Measurements from ENCODE around the gene SULT1A2.
"Not testable (repeated sequence)": the region's sequence is repeated elsewhere in the genome, so short reads cannot be mapped to it uniquely, and the experiment has no call there.

The SULT1A2 gene

DNA sequence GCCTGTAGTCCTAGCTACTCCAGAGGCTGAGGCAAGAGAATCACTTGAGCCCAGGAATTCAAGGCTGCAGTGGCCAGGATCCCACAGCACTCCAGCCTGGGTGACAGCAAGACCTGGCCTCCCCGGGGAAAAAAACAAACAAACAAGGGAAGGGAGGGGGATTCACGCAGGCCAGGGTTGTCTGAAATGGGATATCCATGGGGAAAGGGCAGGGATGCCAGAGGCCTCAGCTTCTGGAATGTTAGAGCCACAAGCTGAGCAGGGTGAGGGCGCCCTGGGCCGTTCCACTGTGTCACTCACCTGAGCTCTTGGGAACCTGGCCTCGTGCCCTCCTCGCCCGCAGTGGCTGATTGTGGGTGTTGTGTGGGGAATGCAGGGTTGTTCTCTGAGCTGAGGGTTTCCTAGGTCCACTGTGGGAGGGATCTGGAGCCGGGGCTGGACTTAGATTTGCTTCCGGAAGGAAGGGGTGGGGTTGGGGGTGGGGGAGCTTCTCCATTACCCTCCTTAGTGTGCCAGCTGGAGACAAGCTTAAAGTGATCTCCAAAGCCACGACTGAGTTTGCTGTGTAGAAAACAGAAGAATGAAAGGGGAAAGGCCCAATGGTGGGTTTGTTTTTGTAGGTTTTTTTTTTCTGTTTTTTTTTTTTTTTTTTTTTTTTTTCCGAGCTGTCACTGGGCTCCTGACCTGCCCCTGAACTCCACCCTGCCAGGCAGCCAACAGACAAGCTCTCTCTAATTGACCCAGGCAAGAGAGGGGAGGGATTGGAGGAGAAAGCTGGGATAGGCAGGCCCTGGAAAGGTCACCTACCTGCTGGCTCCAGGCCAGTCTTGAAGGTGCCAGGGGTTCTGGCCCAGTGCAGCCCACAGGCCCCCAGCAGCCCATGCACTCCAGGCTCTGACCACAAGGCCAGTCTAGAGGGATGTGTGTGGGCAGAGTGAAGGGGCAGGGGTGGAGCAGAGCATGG, 13.1 kb upstream of the SULT1A2 start, which contains the start of gene SULT1A1:
Gene SULT1A1, minus strand, starts transcription at position 414 of the 964 bp plus-strand sequence. CDS start 1,189 bp downstream, outside the sequence.
- FAIRE-seq: no peak
- no peak for DNase-seq (ENCODE audit: insufficient read length, low spot score)

DNA sequence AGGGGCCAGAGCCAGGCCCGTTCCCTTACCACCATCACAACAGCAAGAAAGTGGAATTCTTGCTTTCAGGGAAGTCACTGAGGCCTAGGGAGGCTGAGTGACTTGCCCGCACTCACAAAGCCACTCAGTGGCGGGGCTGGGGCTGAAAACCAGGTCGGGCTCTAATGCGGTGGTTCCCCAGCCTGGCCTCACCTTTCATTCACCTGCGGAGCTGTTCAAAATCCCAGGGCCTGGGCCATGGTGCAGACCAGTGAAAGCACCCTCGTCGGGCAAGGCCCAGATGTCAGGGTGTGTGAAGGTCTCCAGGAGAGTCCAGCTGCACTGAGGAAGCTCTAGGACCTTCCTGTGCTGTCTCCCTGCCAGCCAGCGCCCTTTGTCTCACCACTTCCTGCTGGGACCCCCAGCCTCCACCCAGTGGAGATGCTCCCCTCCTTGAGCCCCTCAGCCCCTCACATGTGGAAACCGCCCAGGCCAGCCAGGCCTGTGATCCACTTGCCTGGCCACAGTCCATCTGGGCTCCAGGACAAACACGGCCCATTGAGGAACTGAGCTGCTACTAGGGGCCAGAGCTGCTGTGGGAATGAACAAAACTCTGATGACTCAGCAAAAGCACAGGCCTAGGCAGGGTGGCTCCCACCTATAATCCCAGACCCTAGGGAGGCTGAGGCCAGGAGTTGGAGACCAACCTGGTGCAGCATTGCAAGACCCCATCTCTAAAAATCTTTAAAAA, 12.2 kb upstream of the SULT1A2 start:
- not testable (repeated sequence) for FAIRE-seq; DNase-seq (ENCODE audit: insufficient read length, low spot score)

DNA sequence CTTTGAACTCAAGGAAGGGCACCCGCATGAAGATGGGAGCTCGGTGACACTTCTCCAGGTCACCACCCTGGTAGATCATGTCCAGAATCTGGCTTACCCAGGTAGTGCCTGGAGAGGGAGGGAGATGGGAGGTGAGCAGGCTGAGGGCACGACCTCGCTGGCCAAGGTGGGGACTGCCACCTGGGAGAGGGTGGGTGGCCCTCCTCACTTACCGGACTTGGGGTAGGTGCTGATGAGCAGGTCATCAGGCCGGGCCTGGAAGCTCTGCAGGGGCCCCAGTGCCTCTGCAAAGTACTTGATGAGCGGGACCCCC, 11.6 kb upstream of the SULT1A2 start:
- DNase-seq (ENCODE audit: insufficient read length, low spot score); FAIRE-seq: not testable (repeated sequence)

DNA sequence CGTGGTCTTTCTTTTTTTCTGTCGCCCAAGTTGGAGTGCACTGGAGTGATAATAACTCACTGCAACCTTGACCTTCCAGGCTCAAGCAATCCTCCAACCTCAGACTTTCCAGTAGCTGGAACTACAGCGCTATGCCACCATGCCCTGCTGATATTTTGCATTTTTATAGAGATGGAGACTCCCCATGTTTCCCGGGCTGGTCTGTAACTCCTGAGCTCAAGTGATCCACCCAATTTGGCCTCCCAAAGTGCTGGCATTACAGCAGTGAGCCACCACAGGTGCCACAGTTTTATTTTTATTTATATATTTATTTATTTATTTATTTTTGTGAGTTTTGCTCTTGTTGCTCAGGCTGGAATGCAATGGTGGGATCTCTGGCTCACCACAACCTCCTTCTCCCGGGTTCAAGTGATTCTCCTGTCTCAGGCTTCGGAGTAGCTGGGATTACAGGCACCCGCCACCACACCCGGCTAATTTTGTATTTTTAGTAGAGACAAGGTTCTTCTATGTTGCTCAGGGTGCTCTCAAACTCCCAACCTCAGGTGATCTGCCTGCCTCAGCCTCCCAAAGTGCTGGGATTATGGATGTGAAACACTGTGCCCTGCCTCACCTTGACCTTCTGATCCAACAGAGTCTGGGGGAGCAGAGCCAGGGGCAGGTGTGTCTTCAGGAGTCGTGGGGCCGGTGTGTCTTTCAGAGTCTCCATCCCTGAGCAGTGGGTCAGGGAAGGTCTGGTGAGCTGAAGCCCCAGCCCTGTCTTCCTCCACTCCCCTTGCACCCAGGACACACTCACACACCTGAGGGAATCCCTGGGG, 11.0 kb upstream of the SULT1A2 start:
- DNase-seq (ENCODE audit: insufficient read length, low spot score); FAIRE-seq: not testable (repeated sequence)

DNA sequence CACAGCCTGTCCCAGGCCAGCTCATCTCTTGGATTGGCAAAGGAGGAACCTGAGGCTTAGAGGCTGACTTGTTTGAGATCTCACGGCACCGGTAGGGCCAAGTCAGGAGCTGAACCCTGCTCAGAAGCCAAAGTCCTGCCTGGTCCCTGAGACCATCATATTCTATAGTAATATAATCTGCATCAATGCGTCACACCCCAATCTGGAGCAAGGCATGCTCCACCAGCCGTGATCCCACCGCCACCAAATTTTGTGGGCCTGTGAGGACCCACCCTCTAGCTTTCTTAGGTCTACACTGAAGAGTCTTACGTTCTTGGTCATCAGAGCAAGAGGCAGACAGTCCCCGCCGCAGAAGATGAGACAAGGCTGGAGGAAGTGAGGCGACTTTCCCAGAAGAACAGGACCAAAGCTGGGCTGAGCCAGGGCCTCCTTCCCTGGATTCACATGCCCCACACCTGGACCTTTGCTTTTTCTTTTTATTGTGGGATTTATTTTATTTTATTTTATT, 10.3 kb upstream of the SULT1A2 start:
- no peak for DNase-seq (ENCODE audit: insufficient read length, low spot score)
- no peak for FAIRE-seq

DNA sequence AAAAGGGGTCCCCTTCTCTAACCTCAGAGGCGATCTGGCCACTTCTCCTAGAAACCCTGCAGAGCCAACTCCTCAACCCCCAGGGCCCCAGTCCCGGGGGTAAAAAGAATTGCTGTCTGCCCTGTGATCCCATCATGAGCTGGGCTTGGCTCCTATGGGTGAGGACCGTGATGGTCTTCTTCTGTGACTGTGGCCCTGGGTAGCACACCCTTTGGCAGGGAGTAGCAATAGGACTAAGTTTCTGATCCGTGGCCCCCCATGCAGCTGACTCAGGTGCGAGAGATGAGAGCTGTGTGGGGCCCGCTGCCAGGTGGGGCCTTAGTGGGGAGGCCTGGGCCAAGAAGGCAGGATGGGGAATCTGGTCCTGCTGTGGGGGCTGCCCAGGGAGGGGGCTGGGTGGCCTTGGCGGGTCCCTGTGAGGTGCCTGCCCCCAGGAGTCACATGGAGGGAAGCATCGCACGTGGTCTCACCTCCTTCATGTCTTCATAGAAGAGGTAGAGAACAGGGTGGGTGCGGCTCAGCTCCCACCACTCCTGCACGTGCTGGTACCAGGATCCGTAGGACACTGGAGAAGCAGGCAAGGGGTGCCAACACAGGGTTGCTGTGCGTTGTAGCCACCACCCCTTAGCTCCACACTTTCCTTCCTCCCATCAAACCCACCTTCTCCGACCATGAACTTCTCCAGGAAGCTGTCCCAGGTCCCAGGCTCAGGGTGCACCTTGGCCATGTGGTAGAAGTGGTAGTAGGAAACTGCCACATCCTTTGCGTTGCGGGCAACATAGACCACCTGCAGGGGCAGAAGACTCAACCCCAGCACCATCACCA, 9.7 kb upstream of the SULT1A2 start:
- FAIRE-seq (no peak), DNase-seq (ENCODE audit: insufficient read length, low spot score) (no peak)

DNA sequence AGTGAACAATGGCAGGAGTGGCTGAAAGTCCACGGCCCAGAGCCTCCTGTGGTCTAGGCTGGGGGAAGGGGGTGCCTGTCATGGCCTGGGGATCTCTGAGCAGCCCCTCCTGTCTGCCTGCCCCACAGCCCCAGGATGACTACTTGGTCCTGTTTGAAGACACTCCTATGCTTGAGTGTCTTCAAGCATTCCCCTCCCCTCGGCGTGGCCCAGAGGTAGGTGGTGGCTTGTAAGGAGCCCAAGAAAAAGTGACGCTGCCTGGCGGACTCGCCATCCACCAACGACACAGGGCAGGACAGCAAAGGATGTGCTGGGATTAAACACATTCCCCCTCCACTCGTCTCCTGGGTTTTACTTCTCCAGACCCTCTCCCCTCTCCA, 7.3 kb upstream of the SULT1A2 start:
- DNase-seq (ENCODE audit: insufficient read length, low spot score): no peak
- no peak for FAIRE-seq

DNA sequence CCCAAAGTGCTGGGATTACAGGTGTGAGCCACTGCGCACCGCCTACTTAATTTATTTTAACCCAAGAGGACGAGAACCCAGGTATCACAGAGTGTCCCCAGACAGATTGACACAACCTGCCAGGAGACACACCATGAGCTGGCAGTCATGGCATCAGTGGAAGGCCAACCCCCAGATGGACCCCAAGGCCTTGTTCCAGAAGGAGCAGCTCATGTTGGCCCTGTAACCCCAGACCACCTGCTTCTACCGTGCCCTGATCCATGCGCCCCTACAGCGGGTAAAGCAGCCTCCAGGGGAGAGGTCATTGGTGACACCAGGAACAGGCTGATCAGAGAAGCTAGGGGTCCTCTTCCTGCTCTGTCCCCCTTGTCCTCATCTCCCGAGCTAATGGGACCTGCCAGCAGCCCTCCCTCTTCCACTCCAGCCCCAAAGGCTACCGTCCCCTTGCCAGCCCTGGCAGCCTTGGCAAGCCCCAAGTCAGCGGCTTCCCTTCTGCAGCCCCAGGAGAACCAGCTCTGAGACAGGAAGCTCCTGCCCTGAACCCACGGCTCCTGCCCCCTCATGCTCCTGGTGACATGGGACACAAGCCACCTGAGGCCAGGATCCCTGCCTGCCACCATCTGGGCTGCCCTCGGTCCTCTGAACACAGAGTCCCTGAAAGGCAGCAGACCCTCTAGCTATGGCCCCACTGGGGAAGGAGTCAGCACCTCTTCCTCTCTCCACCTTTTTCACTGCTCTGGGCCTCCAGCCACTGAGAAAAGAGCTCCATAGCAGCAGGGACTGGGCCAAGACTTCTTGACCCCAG, 6.7 kb upstream of the SULT1A2 start:
- FAIRE-seq (no peak), DNase-seq (ENCODE audit: insufficient read length, low spot score) (no peak)

DNA sequence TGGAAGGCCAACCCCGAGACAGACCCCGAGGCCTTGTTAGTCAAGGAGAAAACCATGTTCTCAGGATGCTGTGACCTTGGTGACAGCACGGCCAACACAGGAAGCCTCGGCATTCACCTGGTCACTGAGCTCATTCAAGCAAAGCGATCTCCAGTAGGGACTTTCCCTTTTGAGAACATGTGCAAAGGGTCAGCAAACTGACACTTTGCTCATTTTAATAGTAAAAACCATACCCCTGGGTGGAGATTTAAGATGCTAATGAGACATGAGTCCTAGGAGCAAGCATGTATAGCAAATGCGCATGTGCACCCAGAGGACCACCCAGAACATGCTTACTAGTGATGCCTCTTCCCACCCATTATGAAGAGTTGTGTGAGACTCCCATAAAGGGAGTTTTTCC, 5.7 kb upstream of the SULT1A2 start:
- DNase-seq (ENCODE audit: insufficient read length, low spot score): no peak
- FAIRE-seq: no peak

DNA sequence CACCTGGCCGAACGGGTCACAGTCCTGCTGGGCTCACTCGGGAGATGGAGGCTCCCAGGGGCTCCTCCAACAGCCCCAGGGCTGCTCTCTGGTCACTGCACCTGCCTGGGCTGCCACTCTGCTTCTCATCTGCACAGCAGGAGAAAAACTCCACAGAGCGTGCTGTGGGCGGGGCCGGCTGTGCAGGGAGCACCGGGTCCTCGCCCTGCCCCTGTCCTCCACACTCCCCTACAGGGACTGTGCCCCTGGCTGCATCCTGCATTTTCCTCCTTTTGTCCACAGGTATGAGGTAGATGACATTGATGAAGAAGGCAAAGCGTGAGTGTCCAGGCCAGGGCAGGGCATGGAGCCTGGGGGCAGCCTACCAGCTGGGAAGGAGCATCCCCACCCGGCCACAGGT, 5.2 kb upstream of the SULT1A2 start:
- FAIRE-seq; DNase-seq (ENCODE audit: insufficient read length, low spot score): not testable (repeated sequence)

DNA sequence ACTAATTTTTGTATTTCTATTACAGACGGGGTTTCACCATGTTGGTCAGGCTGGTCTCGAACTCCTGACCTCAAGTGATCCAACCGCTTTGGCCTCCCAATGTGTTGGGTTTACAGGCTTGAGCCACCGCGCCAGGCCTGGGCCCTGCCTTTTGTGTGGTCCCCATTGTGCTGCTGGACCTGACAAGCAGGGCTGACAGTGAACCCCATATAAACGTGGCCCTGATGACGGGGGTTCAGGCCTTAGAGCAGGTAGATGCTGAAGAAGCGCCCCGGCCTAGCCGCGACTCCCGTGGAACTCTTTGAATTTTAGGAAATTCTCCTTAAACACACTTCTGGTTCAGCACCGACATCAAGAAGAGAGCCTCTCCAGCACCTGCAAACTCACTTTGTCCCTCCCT, 4.7 kb upstream of the SULT1A2 start:
- DNase-seq (ENCODE audit: insufficient read length, low spot score); FAIRE-seq: not testable (repeated sequence)

DNA sequence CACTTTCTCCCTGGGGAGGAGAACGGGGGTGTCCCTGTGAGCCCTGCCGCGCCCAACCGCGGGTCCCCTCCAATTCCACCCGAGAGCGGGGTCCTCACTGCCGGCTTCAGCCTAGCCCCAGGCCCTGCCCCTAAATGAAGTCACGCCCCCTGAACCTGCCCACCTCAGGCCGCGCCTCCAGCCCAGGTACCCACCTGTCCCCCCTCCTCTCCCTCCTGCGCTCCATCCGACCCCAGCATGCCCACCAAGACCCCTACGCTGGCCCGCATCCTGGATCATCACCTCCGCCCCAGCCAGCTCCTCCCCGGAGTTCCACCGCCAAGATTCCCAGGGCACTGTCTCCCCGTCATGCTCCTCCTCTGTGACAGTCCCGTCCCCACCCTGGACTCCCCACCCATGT, 4.1 kb upstream of the SULT1A2 start:
- not testable (repeated sequence) for FAIRE-seq; DNase-seq (ENCODE audit: insufficient read length, low spot score)

DNA sequence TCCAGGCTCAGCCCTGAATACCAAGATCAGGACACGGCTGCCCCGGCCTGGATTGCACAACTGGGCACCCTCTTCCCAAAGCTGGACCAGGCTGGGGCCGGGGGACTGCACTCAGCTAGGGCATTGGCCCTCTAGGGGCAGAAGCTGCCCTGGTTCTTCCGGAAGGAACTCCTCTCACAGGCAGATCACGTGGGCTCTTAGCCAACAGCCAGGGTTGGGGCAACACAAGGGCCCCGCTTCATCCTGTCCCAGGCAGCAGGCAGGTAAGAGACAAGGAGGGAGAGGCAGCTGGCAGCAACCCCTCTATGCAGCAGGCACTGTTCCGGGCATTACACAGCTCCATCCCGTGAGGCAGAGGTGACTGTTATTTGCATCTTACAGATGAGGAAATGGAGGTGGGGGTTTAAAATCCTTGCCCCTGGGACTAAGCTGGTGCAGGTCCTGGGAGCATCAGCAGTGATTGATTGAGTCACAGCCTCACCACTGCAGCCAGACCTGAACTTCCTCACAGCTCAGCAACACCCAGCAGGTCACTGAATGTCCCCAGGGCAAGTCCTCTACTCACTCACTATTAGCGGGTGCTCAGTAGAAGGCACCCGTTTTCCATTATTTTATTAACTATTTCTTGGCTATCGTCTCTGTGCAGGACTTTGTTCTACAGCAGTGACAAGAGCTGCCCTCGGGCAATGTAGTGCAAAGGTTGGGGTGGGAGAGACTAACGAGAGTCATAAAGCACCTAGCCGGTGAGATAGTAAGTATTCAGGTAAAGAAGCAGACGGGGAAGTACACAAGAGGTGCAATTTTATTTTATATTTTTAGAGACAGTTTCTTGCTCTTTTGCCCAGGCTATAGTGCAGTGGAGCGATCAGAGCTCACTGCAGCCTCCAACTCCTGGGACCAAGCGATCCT, 2.8 kb upstream of the SULT1A2 start:
- peak; percentile 88 for FAIRE-seq
- DNase-seq (ENCODE audit: insufficient read length, low spot score): not testable (repeated sequence)

DNA sequence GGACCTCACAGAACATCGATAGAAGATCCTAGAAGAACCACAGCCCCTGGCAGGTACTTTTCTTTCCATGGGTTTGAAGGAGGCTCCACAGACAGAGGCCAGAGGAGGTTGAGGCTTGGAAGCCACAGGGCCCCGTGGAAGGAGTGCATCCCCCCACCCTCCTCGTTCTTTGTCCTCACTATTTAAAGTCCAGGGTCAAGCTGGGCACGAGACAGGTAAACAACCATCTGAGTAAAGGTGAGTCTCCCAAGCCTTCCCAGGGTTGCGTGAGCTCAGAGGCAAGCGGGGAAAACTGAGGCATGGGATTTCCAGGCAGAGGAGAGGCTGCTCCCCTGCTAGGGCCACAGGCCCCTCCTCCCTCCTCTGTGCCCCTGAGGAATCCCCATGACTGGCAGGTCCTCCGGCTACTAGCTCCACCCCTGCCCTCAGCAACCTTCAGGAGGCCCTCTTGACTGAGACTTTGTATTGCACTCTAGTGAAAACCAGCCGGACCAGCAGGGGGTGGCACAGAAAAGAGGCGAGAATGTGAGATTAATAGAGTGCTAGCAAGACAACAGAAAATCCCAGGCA, 927 bp upstream of the SULT1A2 start:
- DNase-seq (ENCODE audit: insufficient read length, low spot score) (peak; percentile 36), FAIRE-seq (no peak)

DNA sequence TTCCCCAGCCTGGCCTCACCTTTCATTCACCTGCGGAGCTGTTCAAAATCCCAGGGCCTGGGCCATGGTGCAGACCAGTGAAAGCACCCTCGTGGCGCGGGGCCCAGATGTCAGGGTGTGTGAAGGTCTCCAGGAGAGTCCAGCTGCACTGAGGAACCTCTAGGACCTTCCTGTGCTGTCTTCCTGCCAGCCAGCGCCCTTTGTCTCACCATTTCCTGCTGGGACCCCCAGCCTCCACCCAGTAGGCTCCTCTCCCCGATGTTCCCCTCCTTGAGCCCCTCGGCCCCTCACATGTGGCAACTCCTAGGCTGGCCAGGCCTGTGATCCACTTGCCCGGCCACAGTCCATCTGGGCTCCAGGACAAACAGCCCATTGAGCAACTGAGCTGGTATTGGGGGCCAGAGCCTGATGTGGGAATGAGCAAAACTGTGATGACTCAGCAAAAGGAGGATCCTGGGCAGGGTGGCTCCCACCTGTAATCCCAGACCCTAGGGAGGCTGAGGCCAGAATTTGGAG, 677 bp downstream of the SULT1A2 start:
- DNase-seq (ENCODE audit: insufficient read length, low spot score) (no peak), FAIRE-seq (no peak)

DNA sequence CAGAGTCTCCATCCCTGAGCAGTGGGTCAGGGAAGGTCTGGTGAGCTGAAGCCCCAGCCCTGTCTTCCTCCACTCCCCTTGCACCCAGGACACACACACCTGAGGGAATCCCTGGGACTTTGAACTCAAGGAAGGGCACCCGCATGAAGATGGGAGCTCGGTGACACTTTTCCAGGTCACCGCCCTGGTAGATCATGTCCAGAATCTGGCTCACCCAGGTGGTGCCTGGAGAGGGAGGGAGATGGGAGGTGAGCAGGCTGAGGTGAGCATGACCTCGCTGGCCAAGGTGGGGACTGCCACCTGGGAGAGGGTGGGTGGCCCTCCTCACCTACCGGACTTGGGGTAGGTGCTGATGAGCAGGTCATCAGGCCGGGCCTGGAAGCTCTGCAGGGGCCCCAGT, 1.4 kb downstream of the SULT1A2 start:
- not testable (repeated sequence) for DNase-seq (ENCODE audit: insufficient read length, low spot score); FAIRE-seq

DNA sequence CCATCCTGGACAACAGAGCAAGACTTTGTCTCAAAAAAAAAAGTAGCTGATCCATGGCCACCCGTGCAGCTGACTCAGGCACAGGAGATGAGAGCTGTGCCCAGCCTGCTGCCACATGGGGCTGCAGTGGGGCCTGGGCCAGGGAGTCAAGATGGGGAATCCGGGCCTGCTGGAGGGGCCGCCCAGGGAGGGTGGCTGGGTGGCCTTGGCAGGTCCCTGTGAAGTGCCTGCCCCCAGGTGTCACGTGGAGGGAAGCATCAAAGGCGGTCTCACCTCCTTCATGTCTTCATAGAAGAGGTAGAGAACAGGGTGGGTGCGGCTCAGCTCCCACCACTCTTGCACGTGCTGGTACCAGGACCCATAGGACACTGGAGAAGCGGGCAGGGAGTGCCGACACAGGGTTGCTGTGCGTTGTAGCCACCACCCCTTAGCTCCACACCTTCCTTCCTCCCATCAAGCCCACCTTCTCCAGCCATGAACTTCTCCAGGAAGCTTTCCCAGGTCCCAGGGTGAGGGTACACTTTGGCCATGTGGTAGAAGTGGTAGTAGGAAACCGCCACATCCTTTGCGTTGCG, 3.8 kb downstream of the SULT1A2 start:
- FAIRE-seq: no peak

More for the DNA sequence above, 3.8 kb downstream of the SULT1A2 start:
- DNase-seq (ENCODE audit: insufficient read length, low spot score): no peak

Data from GM19239 (cell line).